Activated T-helper 1 cell treated with anti-CD3 and anti-CD28 coated beads, Interleukin-12 subunit alpha, Interleukin-12 subunit beta, Interleukin-2, Interleukin-4 antibody, amounts not matched to agents 30 ng/mL and 10 ng/mL and 1 ng/mL, durations not matched to agents 14 hours and 24 hours and 36 hours (primary cell): ENCODE data around the gene CTDSPL. TPM values are rescaled to one million over a fixed set of nuclear protein-coding genes. Genes with fewer than 3 reads are reported as not detected.
"Not testable (repeated sequence)": the region's sequence is repeated elsewhere in the genome, so short reads cannot be mapped to it uniquely, and the experiment has no call there.

Source experiments
- DNase-seq: peaks from one replicate; pipeline ENCODE4 v3.0.0; 2021; ENCODE audit warnings: low spot score
- H3K27ac Mint-ChIP-seq: one replicate; pipeline ENCODE4 v1.8.0; 2021; ENCODE audit warnings: mild to moderate bottlenecking, mixed read lengths
- H3K27me3 Mint-ChIP-seq: one replicate; pipeline ENCODE4 v1.8.0; 2022; ENCODE audit warnings: mild to moderate bottlenecking, moderate library complexity, mixed read lengths; ENCODE audit not compliant: insufficient read depth
- H3K36me3 Mint-ChIP-seq: one replicate; pipeline ENCODE4 v1.8.0; 2021; ENCODE audit warnings: low read depth, mixed read lengths
- H3K4me1 Mint-ChIP-seq: one replicate; pipeline ENCODE4 v1.8.0; 2021; ENCODE audit warnings: low read depth, mixed read lengths
- H3K4me3 Mint-ChIP-seq: one replicate; pipeline ENCODE4 v1.8.0; 2021; ENCODE audit warnings: mild to moderate bottlenecking, moderate library complexity, mixed read lengths
- H3K9me3 Mint-ChIP-seq: one replicate; pipeline ENCODE4 v1.8.0; 2021; ENCODE audit warnings: mixed read lengths
- intact Hi-C: fragments of 100-400 bp; cut with micrococcal nuclease; formaldehyde crosslinking; loops from one replicate; pipeline ENCODE4 v1.15.1; 2024
- total RNA-seq: library from RNA; stranded (reverse); gene quantifications from 2 replicates; pipeline ENCODE4 v1.2.3, GENCODE V29; 2022

CTDSPL gene
- 3.5 and 3.7 TPM in 2 replicates for total RNA-seq

GRCh38 chr3:37861620-37862041, at the start of gene CTDSPL:
TSS of gene CTDSPL (plus strand) at chr3:37861880. CDS start at chr3:37862200, 320 bp downstream.
- no peak for DNase-seq

GRCh38 chr3:37812499-37812896, 49.2 kb upstream of the CTDSPL start:
- H3K36me3 Mint-ChIP-seq = no peaks in the 10 kb centered on the region
- H3K9me3 Mint-ChIP-seq = no peaks in the 10 kb centered on the region
- DNase-seq = no peak
- peaks cover 9% of the 10 kb centered on the region for H3K27me3 Mint-ChIP-seq
- H3K4me3 Mint-ChIP-seq = no peak overlapping the region
- H3K27ac Mint-ChIP-seq = no peak overlapping the region
- no peaks in the 10 kb centered on the region for H3K4me1 Mint-ChIP-seq
- intact Hi-C loops = no loop called here

More at GRCh38 chr3:37861620-37862041, at the start of gene CTDSPL:
- Mint-ChIP-seq H3K4me3 (peak within 1 kb of the TSS; percentile 81), H3K9me3 (no peaks in the 10 kb centered on the region), H3K36me3 (no peaks in the 10 kb centered on the region), H3K27me3 (peaks cover 36% of the 10 kb centered on the region), H3K4me1 (peaks cover 12% of the 10 kb centered on the region), H3K27ac (peak within 1 kb of the TSS; percentile 54)
- intact Hi-C loops = no loop called here

GRCh38 chr3:37813403-37813802, 48.3 kb upstream of the CTDSPL start:
- H3K9me3 Mint-ChIP-seq = no peaks in the 10 kb centered on the region
- no peak overlapping the region for H3K4me3 Mint-ChIP-seq
- intact Hi-C loops = no loop called here
- H3K27me3 Mint-ChIP-seq = peaks cover 10% of the 10 kb centered on the region
- no peaks in the 10 kb centered on the region for H3K36me3 Mint-ChIP-seq
- DNase-seq = no peak
- no peak overlapping the region for H3K27ac Mint-ChIP-seq
- no peaks in the 10 kb centered on the region for H3K4me1 Mint-ChIP-seq

- H3K4me3 Mint-ChIP-seq = no peak overlapping the region
- intact Hi-C loops = no loop called here
- H3K27ac Mint-ChIP-seq = no peak overlapping the region
- H3K9me3 Mint-ChIP-seq = no peaks in the 10 kb centered on the region
- no peaks in the 10 kb centered on the region for H3K36me3 Mint-ChIP-seq
- no peaks in the 10 kb centered on the region for H3K4me1 Mint-ChIP-seq
- no peak for DNase-seq
- H3K27me3 Mint-ChIP-seq = peaks cover 10% of the 10 kb centered on the region
Observed at GRCh38 chr3:37814547-37814946, 47.1 kb upstream of the CTDSPL start.

GRCh38 chr3:37815156-37815555, 46.5 kb upstream of the CTDSPL start:
- H3K4me1 Mint-ChIP-seq, DNase-seq, H3K4me3 Mint-ChIP-seq, intact Hi-C loops, H3K27ac Mint-ChIP-seq, H3K9me3 Mint-ChIP-seq, H3K36me3 Mint-ChIP-seq: not testable (repeated sequence)
- H3K27me3 Mint-ChIP-seq = peaks cover 10% of the 10 kb centered on the region

- H3K9me3 Mint-ChIP-seq = no peaks in the 10 kb centered on the region
- DNase-seq = no peak
- H3K27ac Mint-ChIP-seq = no peak overlapping the region
- H3K36me3 Mint-ChIP-seq = no peaks in the 10 kb centered on the region
- intact Hi-C loops = no loop called here
- peaks cover 10% of the 10 kb centered on the region for H3K27me3 Mint-ChIP-seq
- H3K4me1 Mint-ChIP-seq = no peaks in the 10 kb centered on the region
- no peak overlapping the region for H3K4me3 Mint-ChIP-seq
Observed at GRCh38 chr3:37816271-37816670, 45.4 kb upstream of the CTDSPL start.

- H3K4me3 Mint-ChIP-seq = no peak overlapping the region
- H3K36me3 Mint-ChIP-seq = no peaks in the 10 kb centered on the region
- no peak for DNase-seq
- H3K9me3 Mint-ChIP-seq = no peaks in the 10 kb centered on the region
- no peak overlapping the region for H3K27ac Mint-ChIP-seq
- intact Hi-C loops = no loop called here
- H3K27me3 Mint-ChIP-seq = peaks cover 5% of the 10 kb centered on the region
- H3K4me1 Mint-ChIP-seq = no peaks in the 10 kb centered on the region
Observed at GRCh38 chr3:37819591-37819990, 42.1 kb upstream of the CTDSPL start.

GRCh38 chr3:37820286-37820685, 41.4 kb upstream of the CTDSPL start:
- intact Hi-C loops = no loop called here
- Mint-ChIP-seq H3K27me3 (peaks cover 9% of the 10 kb centered on the region), H3K9me3 (no peaks in the 10 kb centered on the region), H3K36me3 (no peaks in the 10 kb centered on the region), H3K4me1 (no peaks in the 10 kb centered on the region), H3K4me3 (no peak overlapping the region), H3K27ac (no peak overlapping the region)
- no peak for DNase-seq

- Mint-ChIP-seq H3K36me3 (no peaks in the 10 kb centered on the region), H3K27ac (no peak overlapping the region), H3K27me3 (peaks cover 13% of the 10 kb centered on the region), H3K4me3 (no peak overlapping the region), H3K4me1 (no peaks in the 10 kb centered on the region), H3K9me3 (no peaks in the 10 kb centered on the region)
- intact Hi-C loops = no loop called here
- DNase-seq = no peak
Observed at GRCh38 chr3:37823189-37823588, 38.5 kb upstream of the CTDSPL start.

- Mint-ChIP-seq H3K9me3 (no peaks in the 10 kb centered on the region), H3K27ac (no peak overlapping the region), H3K27me3 (peaks cover 14% of the 10 kb centered on the region), H3K4me1 (no peaks in the 10 kb centered on the region), H3K4me3 (no peak overlapping the region), H3K36me3 (no peaks in the 10 kb centered on the region)
- DNase-seq = no peak
- intact Hi-C loops = no loop called here
Observed at GRCh38 chr3:37824090-37824953, 37.4 kb upstream of the CTDSPL start.

GRCh38 chr3:37824954-37825328, 36.7 kb upstream of the CTDSPL start:
- DNase-seq = no peak
- no peaks in the 10 kb centered on the region for H3K4me1 Mint-ChIP-seq
- peaks cover 14% of the 10 kb centered on the region for H3K27me3 Mint-ChIP-seq
- no peak overlapping the region for H3K4me3 Mint-ChIP-seq
- no peak overlapping the region for H3K27ac Mint-ChIP-seq
- H3K36me3 Mint-ChIP-seq = no peaks in the 10 kb centered on the region
- no peaks in the 10 kb centered on the region for H3K9me3 Mint-ChIP-seq
- intact Hi-C loops = no loop called here

- H3K27ac Mint-ChIP-seq = no peak overlapping the region
- no peak for DNase-seq
- H3K9me3 Mint-ChIP-seq = no peaks in the 10 kb centered on the region
- no peaks in the 10 kb centered on the region for H3K4me1 Mint-ChIP-seq
- no peak overlapping the region for H3K4me3 Mint-ChIP-seq
- H3K36me3 Mint-ChIP-seq = no peaks in the 10 kb centered on the region
- H3K27me3 Mint-ChIP-seq = peaks cover 16% of the 10 kb centered on the region
- intact Hi-C loops = no loop called here
Observed at GRCh38 chr3:37825744-37826400, 35.8 kb upstream of the CTDSPL start.

- H3K4me3 Mint-ChIP-seq = no peak overlapping the region
- H3K27me3 Mint-ChIP-seq = peaks cover 16% of the 10 kb centered on the region
- no peaks in the 10 kb centered on the region for H3K36me3 Mint-ChIP-seq
- no peak for DNase-seq
- H3K4me1 Mint-ChIP-seq = no peaks in the 10 kb centered on the region
- intact Hi-C loops = no loop called here
- no peak overlapping the region for H3K27ac Mint-ChIP-seq
- no peaks in the 10 kb centered on the region for H3K9me3 Mint-ChIP-seq
Observed at GRCh38 chr3:37826502-37826901, 35.2 kb upstream of the CTDSPL start.
